Right cardiac atrium (tissue), 5 donors: Measurements from ENCODE around the gene NSG1. TPM values are rescaled to one million over a fixed set of nuclear protein-coding genes. Genes with fewer than 3 reads are reported as not detected.

Experiments used
- ATAC-seq, 2 donors: fragments of 200-7000 bp; cut with Tn5 transposase; one replicate each; pipeline versions ENCODE4 v1.8.0 to v1.9.1; 2020; ENCODE audit warnings: moderate library complexity in 2 of 2, mild to moderate bottlenecking in 1 of 2
- DNase-seq, 3 donors: peaks; one replicate each; pipeline ENCODE4 v3.0.0-alpha.2; 2020
- H3K27ac ChIP-seq: one replicate; pipeline ENCODE4 v1.5.1; 2013; ENCODE audit warnings: mild to moderate bottlenecking, low read length, control low read depth, moderate library complexity
- H3K27me3 ChIP-seq: one replicate; pipeline ENCODE4 v1.6.1; 2013; ENCODE audit not compliant: control insufficient read depth, insufficient read depth
- H3K4me1 ChIP-seq: one replicate; pipeline ENCODE4 v1.6.1; 2013; ENCODE audit warnings: low read length; ENCODE audit not compliant: control insufficient read depth, insufficient read depth
- H3K4me3 ChIP-seq: one replicate; pipeline ENCODE4 v1.5.1; 2013; ENCODE audit warnings: low read length, control low read depth
- H3K9me3 ChIP-seq: one replicate; pipeline ENCODE4 v1.6.1; 2013; ENCODE audit warnings: low read length; ENCODE audit not compliant: control insufficient read depth
- WGBS: extraction: QIAGEN DNeasy Blood & Tissue Kit; methylation state at CpG from one replicate; pipeline ENCODE4 v1.1.7; 2013; 5-methylcytosine and 5-hydroxymethylcytosine counted together
- intact Hi-C, 4 donors: fragments of 100-400 bp; cut with DNase I; formaldehyde crosslinking; loops; one replicate each; pipeline versions ENCODE4 v1.11.0 to v1.14.0; 2022 to 2023
- polyA plus RNA-seq: library from polyadenylated mRNA; stranded (reverse); fragments of 200-250 nt; gene quantifications from one replicate; pipeline ENCODE4 v1.2.3, GENCODE V29; 2013
- total RNA-seq, 4 donors: library from RNA; stranded (reverse); fragmentation: NEBNext Ultra II Directional; extraction: Animal tissue kit (Norgen Biotek cat#: 25700); gene quantifications; one replicate each; pipeline ENCODE4 v1.2.1, GENCODE V29; 2021
- donor health status: healthy with polysubstance abuse.
- donor health status: DM: no; HTN: yes; CAD: no.
- donor health status: DM: no; HTN: no; CAD: no.
- donor health status: DM: no; HTN: yes; CAD: no; lungs with severe emphysema.
- donor health status: DM: yes; HTN: yes; CAD: no.

Gene NSG1
- total and polyA plus RNA-seq, 5 donors = 4.9 to 16.2 (median 7.4) TPM

DNA sequence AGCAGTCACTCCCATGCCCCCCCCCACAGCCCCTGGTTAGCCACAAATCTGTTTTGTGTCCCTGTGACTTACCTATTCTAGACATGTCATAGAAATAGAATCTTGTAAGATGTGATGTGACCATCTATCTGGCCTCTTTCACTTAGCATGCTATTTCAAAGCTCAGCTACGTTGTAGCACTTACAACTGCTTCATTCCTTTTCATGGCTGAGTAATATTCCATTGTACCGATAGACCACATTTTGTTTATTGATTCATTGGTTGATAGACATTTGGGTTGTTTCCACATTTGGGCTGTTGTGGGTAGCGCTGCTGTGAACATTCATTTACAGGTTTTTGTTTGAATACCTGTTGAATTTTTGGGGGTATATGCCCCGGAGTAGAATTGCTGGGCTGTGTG, 11.5 kb downstream of the NSG1 start:
- Histone ChIP-seq H3K4me3 (no peak overlapping the region), H3K27ac (no peak overlapping the region), H3K9me3 (no peaks in the 10 kb centered on the region), H3K4me1 (no peaks in the 10 kb centered on the region), H3K27me3 (no peaks in the 10 kb centered on the region)
- ATAC-seq (no peak), DNase-seq (no peak)
- WGBS = 71% methylated on average over 4 of the region's 4 CpGs
- intact Hi-C loops = no loop called here

DNA sequence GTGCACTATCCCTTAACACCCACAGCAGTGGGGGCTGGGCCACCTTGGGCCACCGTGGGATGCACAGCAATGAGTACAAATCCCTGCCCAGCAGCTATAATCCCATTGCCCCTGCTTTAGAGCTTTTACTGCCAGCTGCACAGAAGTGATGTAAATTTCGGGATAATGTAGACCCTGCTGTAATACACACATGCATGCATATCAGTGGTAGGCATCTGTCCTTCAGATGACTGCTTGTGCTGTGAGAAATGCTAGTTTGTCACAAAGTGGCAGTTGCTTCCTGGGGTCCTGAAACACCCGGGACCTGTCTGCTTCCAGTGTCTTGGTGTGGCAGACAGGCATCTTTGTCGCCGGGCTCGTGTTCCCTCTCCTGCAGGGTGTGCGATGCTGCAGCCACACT, 14.1 kb downstream of the NSG1 start:
- no peaks in the 10 kb centered on the region for H3K27me3 ChIP-seq
- WGBS = 78% methylated on average over 7 of the region's 7 CpGs
- no peak for ATAC-seq
- no peaks in the 10 kb centered on the region for H3K9me3 ChIP-seq
- no peak overlapping the region for H3K4me3 ChIP-seq
- no peaks in the 10 kb centered on the region for H3K4me1 ChIP-seq
- H3K27ac ChIP-seq = no peak overlapping the region
- intact Hi-C loops = no loop called here
- no peak for DNase-seq

DNA sequence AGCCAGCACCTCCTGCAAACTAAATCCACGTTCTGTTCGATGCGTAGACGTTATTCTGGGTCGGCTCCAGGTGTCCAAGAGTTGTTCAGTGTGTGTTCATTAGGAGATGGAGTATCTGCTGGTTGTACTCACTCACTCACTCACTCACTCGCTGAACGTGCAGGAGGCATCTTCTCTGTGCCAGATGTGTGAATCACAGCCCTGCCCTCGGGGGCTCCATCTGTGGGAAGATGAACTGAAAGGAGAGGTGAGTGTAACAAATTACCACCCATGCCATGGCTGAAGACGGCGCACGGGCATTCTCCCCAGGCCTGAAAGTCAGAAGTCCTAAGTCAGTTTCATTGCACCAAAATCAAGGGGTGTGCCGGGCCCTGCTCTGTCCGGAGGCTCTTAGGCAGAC, 16.1 kb downstream of the NSG1 start:
- intact Hi-C loops = no loop called here
- no peaks in the 10 kb centered on the region for H3K9me3 ChIP-seq
- H3K27me3 ChIP-seq = no peaks in the 10 kb centered on the region
- no peaks in the 10 kb centered on the region for H3K4me1 ChIP-seq
- no peak overlapping the region for H3K27ac ChIP-seq
- H3K4me3 ChIP-seq = no peak overlapping the region
- WGBS = 67% methylated on average over 13 of the region's 13 CpGs
- ATAC-seq = no peak
- DNase-seq = no peak

DNA sequence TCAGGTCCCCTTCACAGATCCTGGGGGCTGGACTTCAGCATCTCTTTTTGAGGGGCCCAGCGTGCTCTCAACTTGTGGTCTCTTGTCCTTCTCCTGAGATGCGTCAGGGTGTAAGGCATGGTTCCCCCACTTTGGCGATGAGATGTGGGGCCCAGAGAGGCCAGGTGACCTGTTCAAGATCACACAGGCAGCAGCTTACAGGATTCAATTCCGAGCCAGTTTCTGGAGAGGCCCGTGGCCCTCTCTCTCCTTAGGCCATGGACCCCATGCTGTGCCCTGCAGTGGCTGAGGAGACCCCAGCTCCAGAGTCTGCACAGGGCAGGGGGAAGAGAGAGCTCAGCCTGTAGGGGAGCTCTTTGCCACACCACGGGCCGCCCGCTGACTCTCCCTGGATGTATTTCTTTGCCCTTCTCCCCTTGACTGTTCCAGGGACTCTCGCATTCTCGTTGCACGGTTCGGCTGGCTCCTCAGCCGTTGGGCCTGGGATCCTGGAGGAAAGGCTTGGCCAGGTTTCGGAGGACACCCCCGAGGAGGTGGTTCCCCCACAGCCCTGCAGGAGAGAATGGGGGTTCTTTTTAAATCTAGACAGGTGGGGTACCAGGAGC, 18.6 kb downstream of the NSG1 start:
- Histone ChIP-seq H3K4me3 (no peak overlapping the region), H3K27ac (no peak overlapping the region), H3K9me3 (no peaks in the 10 kb centered on the region), H3K27me3 (no peaks in the 10 kb centered on the region), H3K4me1 (no peaks in the 10 kb centered on the region)
- ATAC-seq = no peak
- no peak for DNase-seq
- intact Hi-C loops = no loop called here
- WGBS = 91% methylated on average over 15 of the region's 15 CpGs

DNA sequence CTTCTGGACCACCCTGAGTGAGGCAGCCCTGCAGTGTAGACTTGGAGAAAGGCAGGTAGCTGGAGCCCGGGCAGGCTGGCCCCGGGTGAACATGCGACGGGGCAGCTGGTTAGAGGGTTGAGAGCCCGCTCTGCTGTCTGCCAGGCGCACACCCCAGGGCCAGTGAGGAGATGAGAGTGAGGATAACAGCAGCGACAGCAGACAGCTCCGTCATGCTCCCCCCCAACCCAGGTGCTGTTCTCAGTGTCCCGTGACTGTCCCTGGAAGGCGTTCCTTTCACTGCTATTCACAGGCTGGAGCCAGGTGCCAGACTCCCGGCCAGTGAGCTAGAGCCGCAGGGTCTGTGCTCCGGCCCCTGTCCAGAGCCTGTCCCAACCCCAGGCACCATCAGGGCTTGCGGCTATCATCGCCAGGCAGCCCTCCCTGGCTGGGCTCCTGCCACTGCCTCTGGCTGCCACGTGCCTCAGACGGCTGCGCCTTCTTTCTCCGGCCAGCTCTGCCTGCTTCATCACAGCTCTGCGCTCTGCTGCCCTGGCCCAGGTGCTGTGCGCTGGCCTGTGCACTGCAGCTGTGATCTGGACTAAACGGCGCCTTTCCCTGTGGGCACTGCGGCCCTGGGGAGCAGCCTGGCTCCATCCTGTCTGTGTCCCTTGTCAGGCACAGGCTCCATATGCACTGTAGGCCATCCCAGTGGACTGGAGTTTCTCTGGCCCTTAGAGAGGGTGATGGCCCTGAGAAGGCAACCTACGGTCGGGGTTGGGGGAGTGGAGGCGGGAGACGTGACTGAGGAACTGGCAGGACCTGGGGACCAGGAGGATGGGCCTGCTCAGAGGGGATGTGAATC, 19.8 kb downstream of the NSG1 start:
- Histone ChIP-seq H3K27me3 (no peaks in the 10 kb centered on the region), H3K9me3 (no peaks in the 10 kb centered on the region), H3K4me1 (no peaks in the 10 kb centered on the region), H3K4me3 (no peak overlapping the region), H3K27ac (no peak overlapping the region)
- DNase-seq (no peak), ATAC-seq (no peak)
- WGBS = 76% methylated on average over 28 of the region's 28 CpGs
- intact Hi-C loops = no loop called here

DNA sequence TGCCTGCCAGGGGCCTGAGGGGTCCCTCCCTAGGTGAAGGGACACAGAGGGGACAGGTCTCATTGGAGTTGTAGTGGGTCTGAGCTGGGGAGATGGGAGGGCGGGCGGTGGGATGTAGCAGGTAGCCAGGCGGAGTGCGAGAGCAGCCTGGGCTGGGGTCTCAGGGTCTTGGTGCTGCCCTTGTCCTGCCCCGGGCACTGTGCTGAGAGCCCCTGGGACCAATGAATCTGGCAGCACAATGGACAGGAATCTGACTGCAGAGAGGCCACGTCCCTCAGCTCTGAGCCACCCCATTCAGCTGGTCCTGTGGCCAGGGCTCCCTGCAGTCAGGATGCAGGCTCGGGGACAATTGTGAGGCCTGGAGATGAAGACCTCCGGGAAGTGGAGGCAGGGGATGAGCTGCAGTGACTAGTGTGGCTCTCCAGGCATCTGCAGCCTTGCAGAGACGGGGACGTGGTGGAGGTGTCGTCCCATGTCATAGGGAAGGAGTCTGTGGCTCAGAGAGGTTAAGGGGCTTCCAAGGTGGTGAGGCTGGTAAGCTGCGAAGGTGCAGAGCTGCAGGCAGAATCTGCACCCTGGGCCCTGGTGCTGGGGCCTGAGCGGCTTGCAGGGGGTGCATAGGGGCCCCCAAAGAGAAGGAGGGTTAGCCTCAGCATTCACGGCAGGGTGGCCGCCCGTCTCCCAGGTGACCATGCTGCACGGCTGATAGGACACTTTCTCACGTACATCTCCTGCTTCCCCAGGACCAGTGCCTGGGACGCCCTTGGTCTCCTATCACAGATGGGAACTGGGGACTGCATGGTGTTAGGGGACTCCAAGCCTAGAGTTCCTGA, 20.6 kb downstream of the NSG1 start:
- intact Hi-C loops = no loop called here
- no peak for DNase-seq
- ATAC-seq = no peak
- Histone ChIP-seq H3K9me3 (no peaks in the 10 kb centered on the region), H3K4me3 (no peak overlapping the region), H3K4me1 (no peaks in the 10 kb centered on the region), H3K27ac (no peak overlapping the region), H3K27me3 (no peaks in the 10 kb centered on the region)
- WGBS = 71% methylated on average over 19 of the region's 19 CpGs

DNA sequence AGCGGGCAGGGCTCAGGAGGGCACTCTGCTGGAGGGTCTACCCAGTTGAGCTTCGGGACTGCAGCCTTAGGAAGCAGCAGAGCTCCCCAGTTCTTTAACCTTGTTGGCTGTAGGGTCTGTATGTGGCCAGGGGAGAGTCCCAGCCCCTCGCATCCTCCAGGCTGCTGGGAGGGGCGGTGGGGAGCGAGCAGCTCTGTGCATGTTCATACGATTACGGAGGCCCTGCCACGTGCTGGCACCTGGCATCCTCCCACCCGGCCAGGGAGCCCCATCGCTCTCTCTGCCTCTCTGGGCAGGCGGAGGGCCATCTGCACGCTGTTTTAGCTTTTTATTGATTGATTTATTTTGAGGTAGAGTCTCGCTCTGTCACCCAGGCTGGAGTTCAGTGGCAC, 21.2 kb downstream of the NSG1 start:
- H3K27ac ChIP-seq = no peak overlapping the region
- H3K4me1 ChIP-seq = no peaks in the 10 kb centered on the region
- WGBS = 76% methylated on average over 13 of the region's 13 CpGs
- DNase-seq (no peak), ATAC-seq (no peak)
- intact Hi-C loops = no loop called here
- no peaks in the 10 kb centered on the region for H3K9me3 ChIP-seq
- H3K4me3 ChIP-seq = no peak overlapping the region
- H3K27me3 ChIP-seq = no peaks in the 10 kb centered on the region

DNA sequence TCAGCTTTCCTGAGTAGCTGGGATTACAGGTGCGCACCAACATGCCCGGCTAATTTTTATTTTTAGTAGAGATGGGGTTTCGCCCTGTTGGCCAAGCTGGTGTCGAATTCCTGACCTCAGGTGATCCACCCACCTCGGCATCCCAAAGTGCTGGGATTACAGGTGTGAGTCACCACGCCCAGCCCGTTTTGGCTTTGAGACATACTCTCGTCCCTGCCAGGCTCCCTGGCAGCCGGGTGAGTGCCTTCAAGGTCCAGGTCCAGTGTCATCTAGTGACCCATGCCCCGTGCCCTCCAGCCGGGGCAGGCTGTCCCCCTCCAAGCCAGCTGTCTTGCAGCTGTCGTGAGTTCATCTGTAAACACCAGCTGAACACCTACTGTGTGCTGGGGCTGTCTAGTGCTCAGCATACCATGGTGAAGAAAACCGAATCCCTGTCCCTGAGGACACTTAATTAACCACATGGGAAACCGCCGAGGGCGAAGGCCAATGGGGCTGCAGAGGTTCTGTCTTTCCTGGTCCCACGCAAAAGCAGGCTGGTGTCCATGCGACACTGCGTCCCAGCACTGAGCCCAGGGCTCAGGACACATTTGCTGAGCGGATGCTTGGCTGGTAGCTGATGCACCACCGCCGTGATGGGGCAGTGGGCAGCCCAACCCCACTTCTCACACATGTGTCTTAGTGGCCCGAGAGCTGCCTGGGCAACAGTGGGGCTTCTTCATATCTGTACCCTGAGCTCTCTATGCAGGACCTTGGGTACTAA, 21.9 kb downstream of the NSG1 start:
- Histone ChIP-seq H3K27ac (no peak overlapping the region), H3K27me3 (no peaks in the 10 kb centered on the region), H3K4me1 (no peaks in the 10 kb centered on the region), H3K4me3 (no peak overlapping the region), H3K9me3 (no peaks in the 10 kb centered on the region)
- no peak for ATAC-seq
- intact Hi-C loops = no loop called here
- DNase-seq = no peak
- 73% methylated on average over 23 of the region's 23 CpGs for whole genome bisulfite sequencing

DNA sequence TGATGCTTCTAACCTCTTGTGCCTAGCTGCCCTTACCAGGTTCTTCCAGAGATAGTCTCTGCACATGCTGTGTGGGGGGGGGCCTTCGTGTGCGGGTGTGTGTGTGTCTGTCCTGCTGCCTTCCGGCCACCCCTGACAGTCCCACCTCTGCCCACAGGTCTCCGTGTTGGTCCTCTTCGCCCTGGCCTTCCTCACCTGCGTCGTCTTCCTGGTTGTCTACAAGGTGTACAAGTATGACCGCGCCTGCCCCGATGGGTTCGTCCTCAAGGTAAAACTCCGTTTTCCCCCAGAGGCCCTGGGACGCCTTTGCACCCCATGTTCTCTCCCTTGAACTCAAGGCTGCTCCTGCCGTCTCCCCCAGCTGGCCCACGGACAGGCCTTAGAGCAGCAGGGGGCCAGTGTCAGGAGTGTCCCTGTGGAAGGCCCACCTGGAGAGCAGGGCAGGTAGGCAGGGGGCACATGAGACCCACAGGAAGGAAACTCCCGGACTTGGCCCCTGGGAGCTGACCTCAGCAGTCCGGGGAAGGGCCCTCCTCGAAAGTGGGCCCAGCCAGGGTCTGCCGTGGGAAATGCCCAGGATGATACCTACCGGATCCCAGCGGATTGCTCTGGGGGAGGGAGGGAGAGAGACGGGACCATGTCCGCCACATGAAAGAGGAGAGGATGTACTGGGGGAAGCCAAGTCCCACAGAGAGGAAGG, 22.7 kb downstream of the NSG1 start:
- WGBS = 88% methylated on average over 23 of the region's 23 CpGs
- Histone ChIP-seq H3K4me3 (no peak overlapping the region), H3K4me1 (no peaks in the 10 kb centered on the region), H3K27me3 (no peaks in the 10 kb centered on the region), H3K27ac (no peak overlapping the region), H3K9me3 (no peaks in the 10 kb centered on the region)
- no peak for ATAC-seq
- no peak for DNase-seq
- intact Hi-C loops = no loop called here

DNA sequence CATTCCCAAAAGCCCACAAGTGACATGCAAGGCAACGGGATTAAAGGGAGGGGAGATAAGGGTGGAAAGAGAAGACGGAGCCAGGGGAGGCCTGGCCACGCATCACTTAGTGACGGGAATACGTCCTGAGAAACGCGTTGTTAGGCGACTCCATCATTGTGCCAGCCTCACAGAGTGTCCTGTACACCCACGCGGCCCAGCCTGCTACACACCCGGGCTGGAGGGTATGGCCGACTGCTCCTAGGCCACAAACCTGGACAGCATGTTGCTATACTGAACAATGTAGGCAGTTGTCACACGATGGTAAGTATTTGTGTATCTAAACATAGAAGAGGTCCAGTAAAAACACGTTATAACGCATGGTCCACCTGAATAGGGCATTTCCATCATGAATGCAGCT, 23.4 kb downstream of the NSG1 start:
- intact Hi-C loops = no loop called here
- Histone ChIP-seq H3K27ac (no peak overlapping the region), H3K4me3 (no peak overlapping the region), H3K27me3 (no peaks in the 10 kb centered on the region), H3K4me1 (no peaks in the 10 kb centered on the region), H3K9me3 (no peaks in the 10 kb centered on the region)
- ATAC-seq (no peak), DNase-seq (no peak)
- WGBS = 84% methylated on average over 15 of the region's 15 CpGs
